ENCODE data around the gene NGB.

NGB gene

DNA sequence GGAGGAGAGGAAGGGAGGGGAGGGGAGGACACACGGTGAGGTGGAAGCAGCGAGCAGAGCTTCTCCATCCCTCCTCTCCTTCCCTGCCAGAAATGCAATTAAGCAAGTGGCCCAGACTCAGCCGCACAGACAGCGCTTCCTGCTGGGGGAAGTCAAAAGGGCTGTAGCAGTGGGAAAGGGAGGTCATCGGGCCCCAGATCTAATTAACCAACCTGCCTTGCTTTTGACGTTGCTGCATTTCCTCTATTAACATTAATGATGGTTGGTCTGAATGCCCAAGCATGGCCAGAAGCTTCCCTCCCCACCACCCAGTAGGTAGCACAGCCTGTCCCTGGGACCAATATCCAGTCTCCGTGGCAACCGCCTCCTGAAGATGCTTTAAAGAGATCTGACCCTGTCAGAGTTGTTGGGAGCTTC is 4.6 kb upstream of the NGB start:
- Histone ChIP-seq H3K4me1 (ENCODE audit: control insufficient read depth, insufficient read depth, low read length, unreplicated experiment) (no peaks in the 10 kb centered on the region), H2AFZ (ENCODE audit: low read length, unreplicated experiment) (no peak overlapping the region), H3K36me3 (ENCODE audit: insufficient read depth, low read length) (no peaks in the 10 kb centered on the region), H3K27me3 (ENCODE audit: insufficient read depth, low read length) (peaks cover 15% of the 10 kb centered on the region), H3K4me3 (ENCODE audit: low read depth, low read length) (no peak overlapping the region), H3K79me2 (ENCODE audit: control insufficient read depth, insufficient read depth, low read length, unreplicated experiment) (no peaks in the 10 kb centered on the region), H3K27ac (ENCODE audit: low read depth, low read length) (no peak overlapping the region)

DNA sequence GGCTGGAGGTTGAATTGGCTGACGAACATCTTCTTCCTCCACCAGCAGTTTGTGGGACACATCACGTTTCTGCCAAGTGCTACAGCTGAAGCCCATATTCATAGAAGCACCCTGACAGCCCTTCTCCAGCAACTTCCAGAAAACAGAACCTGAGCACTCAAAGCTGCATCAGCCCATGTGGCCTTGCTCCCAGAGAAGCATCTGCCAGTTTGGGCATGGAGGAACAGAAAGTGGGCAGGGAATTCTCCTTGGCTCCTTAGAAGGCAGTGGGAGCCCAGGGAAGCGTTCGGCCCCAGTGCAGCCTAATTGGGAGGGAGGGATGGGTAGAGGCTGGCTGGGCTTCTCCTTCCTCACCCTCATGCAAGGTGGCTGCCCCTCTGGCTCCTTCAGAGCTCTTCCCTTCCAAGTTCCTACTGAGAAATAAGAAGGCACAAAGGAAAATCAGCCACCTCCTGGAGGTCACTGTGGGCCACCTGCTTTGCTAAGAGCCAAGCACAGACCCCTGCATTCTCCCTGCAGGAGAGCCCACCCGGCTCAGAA is 4.1 kb upstream of the NGB start:
- Histone ChIP-seq H3K36me3 (ENCODE audit: insufficient read depth, low read length) (no peaks in the 10 kb centered on the region), H3K27me3 (ENCODE audit: insufficient read depth, low read length) (peaks cover 20% of the 10 kb centered on the region), H3K79me2 (ENCODE audit: control insufficient read depth, insufficient read depth, low read length, unreplicated experiment) (no peaks in the 10 kb centered on the region), H2AFZ (ENCODE audit: low read length, unreplicated experiment) (no peak overlapping the region), H3K4me1 (ENCODE audit: control insufficient read depth, insufficient read depth, low read length, unreplicated experiment) (no peaks in the 10 kb centered on the region), H3K4me3 (ENCODE audit: low read depth, low read length) (no peak overlapping the region), H3K27ac (ENCODE audit: low read depth, low read length) (no peak overlapping the region)

DNA sequence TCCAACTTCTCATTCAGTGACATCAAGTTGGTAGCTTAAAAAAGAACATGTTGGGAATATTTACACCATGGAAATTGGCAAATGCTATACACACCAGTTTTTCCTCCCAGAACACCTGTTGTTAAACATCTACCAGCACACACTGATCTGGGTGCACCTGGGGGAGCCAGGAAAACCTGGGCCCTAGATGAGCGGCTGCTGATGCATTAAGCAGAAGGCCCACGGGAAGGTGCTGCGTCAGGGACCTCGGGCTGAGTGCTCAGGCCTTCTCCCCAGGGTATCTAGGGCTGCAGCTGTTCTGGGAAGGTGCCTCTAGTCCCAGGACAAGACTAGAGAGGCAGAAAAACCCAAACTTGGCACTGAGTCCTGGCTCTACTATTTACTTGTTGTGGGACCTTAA is 2.8 kb upstream of the NGB start:
- H3K27ac ChIP-seq (ENCODE audit: low read depth, low read length), result no peak overlapping the region
- no peaks in the 10 kb centered on the region for H3K4me1 ChIP-seq (ENCODE audit: control insufficient read depth, insufficient read depth, low read length, unreplicated experiment)
- no peaks in the 10 kb centered on the region for H3K79me2 ChIP-seq (ENCODE audit: control insufficient read depth, insufficient read depth, low read length, unreplicated experiment)
- no peaks in the 10 kb centered on the region for H3K36me3 ChIP-seq (ENCODE audit: insufficient read depth, low read length)
- H3K27me3 ChIP-seq (ENCODE audit: insufficient read depth, low read length), result peaks cover 32% of the 10 kb centered on the region
- no peak overlapping the region for H3K4me3 ChIP-seq (ENCODE audit: low read depth, low read length)
- no peak overlapping the region for H2AFZ ChIP-seq (ENCODE audit: low read length, unreplicated experiment)

DNA sequence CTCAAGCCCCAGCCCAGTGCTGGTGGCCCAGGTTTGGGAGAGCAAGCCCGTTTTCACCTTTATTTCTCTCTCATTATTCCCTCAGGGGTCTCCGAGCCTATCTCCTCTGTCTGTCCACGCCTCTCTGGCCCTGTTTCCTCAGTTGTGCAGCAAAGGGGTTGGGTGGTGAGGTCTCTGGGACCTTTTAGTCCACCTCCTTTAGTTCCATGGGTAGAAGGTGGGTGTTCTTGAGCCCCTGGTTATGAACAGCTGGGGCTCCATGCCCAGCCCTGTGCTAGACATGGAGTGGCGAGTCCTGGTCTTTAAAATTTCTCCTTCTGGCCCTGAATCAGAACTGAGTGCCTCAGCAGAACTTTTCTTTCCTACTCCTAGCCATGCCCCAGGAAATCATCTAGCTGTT is 1.3 kb upstream of the NGB start:
- Histone ChIP-seq H3K27ac (ENCODE audit: low read depth, low read length) (no peak overlapping the region), H3K27me3 (ENCODE audit: insufficient read depth, low read length) (peaks cover 45% of the 10 kb centered on the region)

GRCh38 chr14:77270361-77271112 is 469 bp downstream of the NGB start:
- H3K27me3 ChIP-seq (ENCODE audit: insufficient read depth, low read length), result peaks cover 45% of the 10 kb centered on the region
- no peaks in the 10 kb centered on the region for H3K36me3 ChIP-seq (ENCODE audit: insufficient read depth, low read length)
- H3K4me1 ChIP-seq (ENCODE audit: control insufficient read depth, insufficient read depth, low read length, unreplicated experiment), result no peaks in the 10 kb centered on the region
- no peak overlapping the region for H3K27ac ChIP-seq (ENCODE audit: low read depth, low read length)
- no peaks in the 10 kb centered on the region for H3K79me2 ChIP-seq (ENCODE audit: control insufficient read depth, insufficient read depth, low read length, unreplicated experiment)
- H3K4me3 ChIP-seq (ENCODE audit: low read depth, low read length), result no peak overlapping the region
- H2AFZ ChIP-seq (ENCODE audit: low read length, unreplicated experiment), result no peak overlapping the region

More for the DNA sequence above, 1.3 kb upstream of the NGB start:
- Histone ChIP-seq H3K4me3 (ENCODE audit: low read depth, low read length) (no peak overlapping the region), H3K79me2 (ENCODE audit: control insufficient read depth, insufficient read depth, low read length, unreplicated experiment) (no peaks in the 10 kb centered on the region), H3K36me3 (ENCODE audit: insufficient read depth, low read length) (no peaks in the 10 kb centered on the region), H3K4me1 (ENCODE audit: control insufficient read depth, insufficient read depth, low read length, unreplicated experiment) (no peaks in the 10 kb centered on the region), H2AFZ (ENCODE audit: low read length, unreplicated experiment) (no peak overlapping the region)

GRCh38 chr14:77268989-77269600 is 1.9 kb downstream of the NGB start:
- H3K36me3 ChIP-seq (ENCODE audit: insufficient read depth, low read length), result no peaks in the 10 kb centered on the region
- no peak overlapping the region for H3K4me3 ChIP-seq (ENCODE audit: low read depth, low read length)
- H3K79me2 ChIP-seq (ENCODE audit: control insufficient read depth, insufficient read depth, low read length, unreplicated experiment), result no peaks in the 10 kb centered on the region
- H2AFZ ChIP-seq (ENCODE audit: low read length, unreplicated experiment), result no peak overlapping the region
- H3K4me1 ChIP-seq (ENCODE audit: control insufficient read depth, insufficient read depth, low read length, unreplicated experiment), result no peaks in the 10 kb centered on the region
- H3K27me3 ChIP-seq (ENCODE audit: insufficient read depth, low read length), result peaks cover 45% of the 10 kb centered on the region
- no peak overlapping the region for H3K27ac ChIP-seq (ENCODE audit: low read depth, low read length)

GRCh38 chr14:77267937-77268699 is 2.9 kb downstream of the NGB start:
- Histone ChIP-seq H3K4me1 (ENCODE audit: control insufficient read depth, insufficient read depth, low read length, unreplicated experiment) (no peaks in the 10 kb centered on the region), H3K27me3 (ENCODE audit: insufficient read depth, low read length) (peaks cover 49% of the 10 kb centered on the region)

GRCh38 chr14:77266336-77266735 is 4.7 kb downstream of the NGB start:
- Histone ChIP-seq H3K36me3 (ENCODE audit: insufficient read depth, low read length) (no peaks in the 10 kb centered on the region), H3K27ac (ENCODE audit: low read depth, low read length) (no peak overlapping the region), H3K4me1 (ENCODE audit: control insufficient read depth, insufficient read depth, low read length, unreplicated experiment) (no peaks in the 10 kb centered on the region), H2AFZ (ENCODE audit: low read length, unreplicated experiment) (no peak overlapping the region), H3K4me3 (ENCODE audit: low read depth, low read length) (no peak overlapping the region), H3K79me2 (ENCODE audit: control insufficient read depth, insufficient read depth, low read length, unreplicated experiment) (no peaks in the 10 kb centered on the region), H3K27me3 (ENCODE audit: insufficient read depth, low read length) (peaks cover 57% of the 10 kb centered on the region)

More at GRCh38 chr14:77267937-77268699, 2.9 kb downstream of the NGB start:
- Histone ChIP-seq H3K79me2 (ENCODE audit: control insufficient read depth, insufficient read depth, low read length, unreplicated experiment) (no peaks in the 10 kb centered on the region), H3K4me3 (ENCODE audit: low read depth, low read length) (no peak overlapping the region), H2AFZ (ENCODE audit: low read length, unreplicated experiment) (no peak overlapping the region), H3K27ac (ENCODE audit: low read depth, low read length) (no peak overlapping the region), H3K36me3 (ENCODE audit: insufficient read depth, low read length) (no peaks in the 10 kb centered on the region)

GRCh38 chr14:77265561-77266335 is 5.3 kb downstream of the NGB start:
- Histone ChIP-seq H3K27me3 (ENCODE audit: insufficient read depth, low read length) (peaks cover 57% of the 10 kb centered on the region), H3K79me2 (ENCODE audit: control insufficient read depth, insufficient read depth, low read length, unreplicated experiment) (no peaks in the 10 kb centered on the region), H3K27ac (ENCODE audit: low read depth, low read length) (no peak overlapping the region), H2AFZ (ENCODE audit: low read length, unreplicated experiment) (no peak overlapping the region), H3K36me3 (ENCODE audit: insufficient read depth, low read length) (no peaks in the 10 kb centered on the region), H3K4me1 (ENCODE audit: control insufficient read depth, insufficient read depth, low read length, unreplicated experiment) (no peaks in the 10 kb centered on the region), H3K4me3 (ENCODE audit: low read depth, low read length) (no peak overlapping the region)

GRCh38 chr14:77265187-77265515 is 5.9 kb downstream of the NGB start:
- Histone ChIP-seq H3K27me3 (ENCODE audit: insufficient read depth, low read length) (peaks cover 57% of the 10 kb centered on the region), H2AFZ (ENCODE audit: low read length, unreplicated experiment) (no peak overlapping the region), H3K4me3 (ENCODE audit: low read depth, low read length) (no peak overlapping the region), H3K4me1 (ENCODE audit: control insufficient read depth, insufficient read depth, low read length, unreplicated experiment) (no peaks in the 10 kb centered on the region), H3K79me2 (ENCODE audit: control insufficient read depth, insufficient read depth, low read length, unreplicated experiment) (no peaks in the 10 kb centered on the region), H3K36me3 (ENCODE audit: insufficient read depth, low read length) (no peaks in the 10 kb centered on the region), H3K27ac (ENCODE audit: low read depth, low read length) (no peak overlapping the region)
